RWPE2 (cell line): ENCODE results near the gene CAP1.
A peak's percentile ranks its signal among the peaks of the same experiment; 100 is the strongest.

Source experiments
- ATAC-seq: fragments of 200-7000 bp; cut with Tn5 transposase; 3 replicates; pipeline ENCODE4 v1.9.1; 2021; ENCODE audit warnings: low read depth
- DNase-seq: peaks from one replicate; pipeline ENCODE4 v3.0.0-alpha.2; 2020; ENCODE audit warnings: low spot score
- H3K27ac ChIP-seq: fragments of 450-650 bp; 2 replicates; pipeline ENCODE4 v1.5.1; 2017; ENCODE audit warnings: mild to moderate bottlenecking; ENCODE audit not compliant: poor library complexity, severe bottlenecking
- H3K27me3 ChIP-seq: fragments of 250-450 bp; sonication (Bioruptor Pico); 2 replicates; pipeline ENCODE4 v1.5.1; 2021; ENCODE audit warnings: mild to moderate bottlenecking, moderate library complexity; ENCODE audit not compliant: insufficient read depth, poor library complexity, severe bottlenecking
- H3K36me3 ChIP-seq: fragments of 250-450 bp; sonication (Bioruptor Pico); 2 replicates; pipeline ENCODE4 v1.5.1; 2020; ENCODE audit warnings: low read depth, mild to moderate bottlenecking, moderate library complexity
- H3K4me1 ChIP-seq: fragments of 250-450 bp; sonication (Bioruptor Pico); 2 replicates; pipeline ENCODE4 v1.5.1; 2021; ENCODE audit warnings: mild to moderate bottlenecking, moderate library complexity; ENCODE audit not compliant: insufficient read depth, poor library complexity, severe bottlenecking
- H3K4me3 ChIP-seq: fragments of 250-450 bp; sonication (Bioruptor Pico); 2 replicates; pipeline ENCODE4 v1.5.1; 2021; ENCODE audit warnings: mild to moderate bottlenecking, moderate library complexity; ENCODE audit not compliant: severe bottlenecking
- H3K9me3 ChIP-seq: fragments of 250-450 bp; sonication (Bioruptor Pico); 2 replicates; pipeline ENCODE4 v1.5.1; 2021; ENCODE audit warnings: mild to moderate bottlenecking, moderate library complexity; ENCODE audit not compliant: severe bottlenecking
- CTCF ChIP-seq: fragments of 450-650 bp; IDR thresholded peaks from one replicate; pipeline ENCODE4 v1.5.1; 2017; ENCODE audit warnings: mild to moderate bottlenecking, moderate library complexity; ENCODE audit not compliant: poor library complexity, severe bottlenecking

CAP1 gene

GRCh38 chr1:40011198-40011597 is 29.3 kb upstream of the CAP1 start:
- no peak for ATAC-seq
- Histone ChIP-seq H3K36me3 (no peaks in the 10 kb centered on the region), H3K4me3 (no peak overlapping the region), H3K4me1 (peaks cover 11% of the 10 kb centered on the region), H3K27ac (no peak overlapping the region), H3K27me3 (no peaks in the 10 kb centered on the region), H3K9me3 (no peaks in the 10 kb centered on the region)
- TF ChIP-seq CTCF = no peak
- no peak for DNase-seq

- DNase-seq (no peak), ATAC-seq (no peak)
- H3K36me3 ChIP-seq = no peaks in the 10 kb centered on the region
- TF ChIP-seq CTCF = no peak
- no peak overlapping the region for H3K4me3 ChIP-seq
- no peaks in the 10 kb centered on the region for H3K9me3 ChIP-seq
- H3K4me1 ChIP-seq = peaks cover 11% of the 10 kb centered on the region
- H3K27ac ChIP-seq = peak overlapping the region; percentile 68
- no peaks in the 10 kb centered on the region for H3K27me3 ChIP-seq
Observed at GRCh38 chr1:40014253-40014706, 26.2 kb upstream of the CAP1 start.

GRCh38 chr1:40014812-40015594 is 25.5 kb upstream of the CAP1 start:
- TF ChIP-seq CTCF = no peak
- Histone ChIP-seq H3K4me1 (peaks cover 11% of the 10 kb centered on the region), H3K9me3 (no peaks in the 10 kb centered on the region), H3K27me3 (no peaks in the 10 kb centered on the region), H3K27ac (peak overlapping the region; percentile 68), H3K36me3 (no peaks in the 10 kb centered on the region), H3K4me3 (no peak overlapping the region)
- peak; percentile 99 for ATAC-seq
- no peak for DNase-seq

- Histone ChIP-seq H3K9me3 (no peaks in the 10 kb centered on the region), H3K36me3 (no peaks in the 10 kb centered on the region), H3K27ac (no peak overlapping the region), H3K4me3 (no peak overlapping the region), H3K27me3 (no peaks in the 10 kb centered on the region), H3K4me1 (peaks cover 11% of the 10 kb centered on the region)
- no peak for TF ChIP-seq CTCF
- ATAC-seq = no peak
- DNase-seq = no peak
Observed at GRCh38 chr1:40017951-40018575, 22.5 kb upstream of the CAP1 start.
